Measurements from ENCODE around the gene SASS6.

GRCh38 chr1:100074604-100075395, 57.9 kb downstream of the SASS6 start:
- TF ChIP-seq CTCF (conservative IDR thresholded peaks at IDR 0.05 in 1 of 2, IDR thresholded peaks at IDR 0.05 in 1 of 2; ENCODE audit: low read depth in 1 of 2, low read length in 2 of 2), result no peak
- no peak for TF ChIP-seq EZH2 (IDR thresholded peaks at IDR 0.05; ENCODE audit: low read length, missing control alignments)

All from fibroblast of lung (primary cell).